Neural cell (in vitro differentiated cells): Measurements from ENCODE around the gene PCNA. TPM values are rescaled to one million over a fixed set of nuclear protein-coding genes. Genes with fewer than 3 reads are reported as not detected.

Source experiments
- H2AFZ ChIP-seq: fragments of 200-600, 300-800 bp; sonication (generic), shearing (Covaris generic); 2 replicates; pipeline ENCODE4 v1.6.0; 2014; ENCODE audit warnings: low read depth, mild to moderate bottlenecking, antibody characterized with exemption, low read length, moderate library complexity
- H3F3A ChIP-seq: fragments of 200-600 bp; shearing (Covaris generic); 2 replicates; pipeline ENCODE4 v1.6.1; 2016; ENCODE audit warnings: mild to moderate bottlenecking, moderate library complexity, mixed read lengths, antibody characterized with exemption, low read length; ENCODE audit not compliant: insufficient read depth, poor library complexity, severe bottlenecking
- H3K27ac ChIP-seq: fragments of 200-600, 300-800 bp; sonication (generic), shearing (Covaris generic); 2 replicates; pipeline ENCODE4 v1.5.1; 2014; ENCODE audit warnings: mild to moderate bottlenecking, low read length, moderate library complexity
- H3K27me3 ChIP-seq: fragments of 300-800, 200-600 bp; sonication (generic), shearing (Covaris generic); 2 replicates; pipeline ENCODE4 v1.6.0; 2014; ENCODE audit warnings: mild to moderate bottlenecking, low read depth, low read length, moderate library complexity; ENCODE audit not compliant: insufficient read depth
- H3K36me3 ChIP-seq: fragments of 300-800, 200-600 bp; sonication (generic), shearing (Covaris generic); 2 replicates; pipeline ENCODE4 v1.5.1; 2014; ENCODE audit warnings: mild to moderate bottlenecking, antibody characterized with exemption, low read length, moderate library complexity; ENCODE audit not compliant: insufficient read depth
- H3K4me2 ChIP-seq: fragments of 300-800, 200-600 bp; sonication (generic), shearing (Covaris generic); 2 replicates; pipeline ENCODE4 v1.6.0; 2014; ENCODE audit warnings: mild to moderate bottlenecking, low read length
- H3K4me3 ChIP-seq: fragments of 300-800, 200-600 bp; sonication (generic), shearing (Covaris generic); 2 replicates; pipeline ENCODE4 v1.5.1; 2014; ENCODE audit warnings: mild to moderate bottlenecking, low read length, moderate library complexity
- H3K79me2 ChIP-seq: fragments of 200-600 bp; shearing (Covaris generic); replicated peaks from 2 replicates; pipeline ENCODE4 v1.6.0; 2014; ENCODE audit warnings: mild to moderate bottlenecking, low read length, moderate library complexity; ENCODE audit not compliant: insufficient read depth
- H3K9ac ChIP-seq: fragments of 300-800, 200-600 bp; sonication (generic), shearing (Covaris generic); 2 replicates; pipeline ENCODE4 v1.6.1; 2016; ENCODE audit warnings: mild to moderate bottlenecking, low read length, mixed read lengths
- H3K9me2 ChIP-seq: fragments of 200-600 bp; shearing (Covaris generic); 2 replicates; pipeline ENCODE4 v1.6.1; 2016; ENCODE audit warnings: mild to moderate bottlenecking, low read length, mixed read lengths; ENCODE audit not compliant: insufficient read depth
- H3K9me3 ChIP-seq: fragments of 200-600, 300-800 bp; sonication (generic), shearing (Covaris generic); 2 replicates; pipeline ENCODE4 v1.6.1; 2016; ENCODE audit warnings: mild to moderate bottlenecking, mixed run types, low read length, moderate library complexity, mixed read lengths
- H4K20me1 ChIP-seq: fragments of 200-600 bp; shearing (Covaris generic); 2 replicates; pipeline ENCODE4 v1.6.1; 2016; ENCODE audit warnings: mild to moderate bottlenecking, mixed run types; ENCODE audit not compliant: insufficient read depth
- CTCF ChIP-seq: fragments of 450-650 bp; IDR thresholded peaks from 2 replicates; pipeline ENCODE4 v1.5.1; 2014; ENCODE audit warnings: antibody characterized with exemption, mild to moderate bottlenecking, moderate library complexity; ENCODE audit not compliant: poor library complexity, severe bottlenecking
- EP300 ChIP-seq: fragments of 450-650 bp; conservative IDR thresholded peaks from 2 replicates; pipeline ENCODE4 v1.6.1; 2014; ENCODE audit warnings: antibody characterized with exemption, mild to moderate bottlenecking, moderate library complexity; ENCODE audit not compliant: poor library complexity, severe bottlenecking
- EZH2 ChIP-seq: fragments of 200-600, 300-800 bp; shearing (Covaris generic), sonication (generic); IDR thresholded peaks from 2 replicates; pipeline ENCODE4 v1.6.1; 2014; ENCODE audit warnings: antibody characterized with exemption, low read length, borderline replicate concordance, mild to moderate bottlenecking; ENCODE audit not compliant: insufficient read depth, poor library complexity, severe bottlenecking
- MXI1 ChIP-seq: fragments of 450-650 bp; conservative IDR thresholded peaks from 2 replicates; pipeline ENCODE4 v1.6.1; 2014; ENCODE audit warnings: antibody characterized with exemption, mild to moderate bottlenecking; ENCODE audit not compliant: poor library complexity, severe bottlenecking
- POLR2AphosphoS5 ChIP-seq: IDR thresholded peaks from 2 replicates; pipeline ENCODE4 v1.6.1; 2012
- RAD21 ChIP-seq: fragments of 450-650 bp; conservative IDR thresholded peaks from 2 replicates; pipeline ENCODE4 v1.6.1; 2014; ENCODE audit warnings: antibody characterized with exemption, mild to moderate bottlenecking, moderate library complexity
- REST ChIP-seq: IDR thresholded peaks from 2 replicates; pipeline ENCODE4 v1.6.1; 2012; ENCODE audit warnings: borderline replicate concordance
- SMC3 ChIP-seq: fragments of 450-650 bp; conservative IDR thresholded peaks from 2 replicates; pipeline ENCODE4 v1.6.1; 2014; ENCODE audit warnings: antibody characterized with exemption, mild to moderate bottlenecking, moderate library complexity; ENCODE audit not compliant: poor library complexity
- TAF1 ChIP-seq: IDR thresholded peaks from 2 replicates; pipeline ENCODE4 v1.6.1; 2012; ENCODE audit warnings: low read depth
- polyA plus RNA-seq: library from polyadenylated mRNA; depleted of rRNA; stranded (reverse); fragments of >200 nt; gene quantifications from 2 replicates; pipeline ENCODE4 v1.2.3, GENCODE V29; 2014

PCNA gene
- polyA plus RNA-seq, 1 donor from 2014 or later: 165 TPM

- Histone ChIP-seq H3K27ac (no peak overlapping the region), H3K4me3 (no peak overlapping the region), H3K27me3 (no peaks in the 10 kb centered on the region), H3K36me3 (peaks cover 5% of the 10 kb centered on the region), H3K9ac (no peak overlapping the region), H3K4me2 (no peak overlapping the region), H3K79me2 (no peaks in the 10 kb centered on the region), H3F3A (no peaks in the 10 kb centered on the region), H2AFZ (no peak overlapping the region), H3K9me3 (no peaks in the 10 kb centered on the region), H3K9me2 (no peaks in the 10 kb centered on the region), H4K20me1 (no peaks in the 10 kb centered on the region)
- no peak for TF ChIP-seq EP300
- no peak for TF ChIP-seq MXI1
- no peak for TF ChIP-seq POLR2AphosphoS5
- no peak for TF ChIP-seq SMC3
- TF ChIP-seq RAD21: no peak
- no peak for TF ChIP-seq CTCF
- no peak for TF ChIP-seq TAF1
- TF ChIP-seq EZH2: no peak
- TF ChIP-seq REST: no peak
These were observed 23.3 kb downstream of the PCNA start for GRCh38 chr20:5096463-5096862.

GRCh38 chr20:5095931-5096330 is 23.8 kb downstream of the PCNA start:
- TF ChIP-seq SMC3 (no peak), EZH2 (no peak), CTCF (no peak), EP300 (no peak), RAD21 (no peak), MXI1 (no peak), REST (no peak), POLR2AphosphoS5 (no peak), TAF1 (no peak)
- Histone ChIP-seq H3K79me2 (no peaks in the 10 kb centered on the region), H2AFZ (no peak overlapping the region), H4K20me1 (no peaks in the 10 kb centered on the region), H3K4me2 (no peak overlapping the region), H3K4me3 (no peak overlapping the region), H3K27me3 (no peaks in the 10 kb centered on the region), H3K9me3 (no peaks in the 10 kb centered on the region), H3K36me3 (peaks cover 5% of the 10 kb centered on the region), H3F3A (no peaks in the 10 kb centered on the region), H3K27ac (no peak overlapping the region), H3K9ac (no peak overlapping the region), H3K9me2 (no peaks in the 10 kb centered on the region)
